ENCODE measurements around the gene C8A.

The C8A gene

DNA sequence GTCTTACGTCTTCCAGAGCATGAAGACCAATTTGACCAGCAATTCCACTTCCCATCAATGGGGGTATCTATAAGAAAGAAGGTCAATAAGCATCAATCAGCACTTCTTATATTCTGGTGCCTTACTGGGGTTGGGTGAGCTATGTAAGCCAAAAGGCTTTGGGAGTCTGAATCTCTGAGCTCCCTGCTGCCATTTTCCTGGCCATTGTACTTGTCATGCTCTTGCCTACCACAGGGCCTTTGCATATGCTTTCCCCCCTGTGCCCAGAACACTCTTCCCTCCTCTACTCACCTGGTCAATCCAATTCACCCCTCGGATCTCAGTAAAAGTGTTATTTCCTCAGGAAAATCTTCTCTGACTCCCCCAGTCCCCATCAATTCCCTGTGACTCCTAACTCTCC is 74.9 kb downstream of the C8A start:
- DNase-seq, result no peak

DNA sequence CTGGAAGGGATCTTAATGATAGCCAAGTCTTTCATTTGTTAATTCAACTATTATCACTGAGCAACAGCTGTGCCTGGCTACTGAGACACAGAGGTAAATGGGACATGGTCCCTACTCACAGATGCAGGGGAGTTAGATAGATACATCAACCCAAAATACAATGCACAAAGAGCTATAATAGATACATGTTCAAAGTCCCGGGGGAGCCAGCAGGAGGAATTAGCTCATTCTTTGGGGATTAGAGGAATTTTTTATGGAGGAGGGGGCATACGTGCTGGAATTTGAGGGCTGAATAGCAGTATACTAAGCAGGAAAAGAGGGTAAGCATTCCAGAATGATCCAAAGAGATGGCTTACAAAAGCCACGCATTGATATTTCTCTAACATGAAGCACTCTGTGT is 76.6 kb downstream of the C8A start:
- DNase-seq, result no peak

GRCh38 chr1:56931686-56932085 is 77.1 kb downstream of the C8A start:
- DNase-seq, result no peak

- DNase-seq, result no peak
These were observed 78.6 kb downstream of the C8A start for GRCh38 chr1:56933161-56933560.

DNA sequence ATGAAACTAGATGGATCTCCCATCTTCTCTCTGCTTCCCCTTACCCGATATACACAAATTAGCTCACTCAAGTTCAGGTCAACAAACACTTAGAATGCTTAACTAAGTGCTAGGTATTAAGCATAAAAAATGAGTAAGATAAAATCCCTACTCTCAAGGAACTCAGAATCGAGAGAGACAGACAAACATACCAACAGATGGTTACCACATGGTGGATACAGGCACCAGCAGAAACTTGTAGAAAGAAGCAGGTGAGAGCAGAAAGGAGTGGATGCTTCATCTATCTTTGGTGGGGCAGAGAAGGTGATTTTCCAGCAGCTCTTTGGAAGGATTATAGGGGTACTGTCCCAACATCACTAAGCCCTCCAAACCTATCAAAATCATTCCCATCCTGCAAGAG is 79.0 kb downstream of the C8A start:
- no peak for DNase-seq

- DNase-seq, result no peak
These were observed 79.9 kb downstream of the C8A start for GRCh38 chr1:56934430-56935060.

DNA sequence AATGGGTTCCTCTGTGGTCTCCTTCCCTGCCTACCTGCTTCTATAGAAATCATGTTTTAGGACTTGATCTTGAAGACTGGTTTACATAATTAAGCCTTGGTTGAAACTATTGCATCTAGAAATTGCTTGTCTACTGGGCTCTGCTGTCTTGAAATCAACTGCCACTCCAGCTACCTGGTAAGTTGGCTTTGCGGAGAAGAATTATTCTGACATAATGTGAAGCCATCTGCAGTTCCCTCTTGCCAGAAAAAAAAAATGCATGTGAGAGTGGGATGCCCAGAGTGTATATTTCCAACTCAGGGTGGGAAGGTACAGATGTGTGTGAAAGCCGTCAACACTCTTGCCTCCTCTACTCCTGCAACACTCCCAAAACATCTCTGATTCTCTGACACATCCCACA is 84.0 kb downstream of the C8A start:
- no peak for DNase-seq

- no peak for DNase-seq
These were observed 84.6 kb downstream of the C8A start for GRCh38 chr1:56939209-56939608.

GRCh38 chr1:56940039-56940438 is 85.4 kb downstream of the C8A start:
- no peak for DNase-seq

DNA sequence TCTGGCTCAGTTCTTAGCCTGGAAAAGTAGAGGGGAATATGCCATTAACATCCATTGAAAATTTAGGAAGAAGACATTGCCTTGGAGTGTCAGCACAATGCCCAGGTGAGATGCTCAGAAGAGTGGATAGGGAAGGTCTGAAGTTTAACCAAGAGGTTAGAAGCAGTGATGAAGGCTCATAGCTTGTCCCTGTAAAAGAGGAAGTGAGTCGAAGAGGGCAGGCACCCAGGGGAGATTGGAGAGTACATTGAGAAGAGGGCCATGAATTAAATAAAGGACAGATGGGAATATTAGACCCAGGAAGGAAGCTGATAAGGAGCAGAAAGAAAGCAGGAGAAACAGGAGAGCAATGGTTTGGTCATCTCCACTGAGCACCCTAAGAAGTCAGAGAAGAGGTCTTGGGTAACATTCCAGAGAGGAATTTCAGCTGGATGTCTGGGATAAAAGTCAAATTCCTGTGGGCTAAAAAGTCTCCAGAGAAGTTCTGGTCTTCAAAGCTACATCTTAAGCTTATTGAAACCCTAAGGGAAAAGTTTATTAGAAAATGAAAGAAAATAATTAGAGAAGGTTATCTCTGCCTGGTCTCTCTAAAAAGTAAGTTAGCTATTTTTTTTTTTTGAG is 93.9 kb downstream of the C8A start:
- no peak for DNase-seq

DNA sequence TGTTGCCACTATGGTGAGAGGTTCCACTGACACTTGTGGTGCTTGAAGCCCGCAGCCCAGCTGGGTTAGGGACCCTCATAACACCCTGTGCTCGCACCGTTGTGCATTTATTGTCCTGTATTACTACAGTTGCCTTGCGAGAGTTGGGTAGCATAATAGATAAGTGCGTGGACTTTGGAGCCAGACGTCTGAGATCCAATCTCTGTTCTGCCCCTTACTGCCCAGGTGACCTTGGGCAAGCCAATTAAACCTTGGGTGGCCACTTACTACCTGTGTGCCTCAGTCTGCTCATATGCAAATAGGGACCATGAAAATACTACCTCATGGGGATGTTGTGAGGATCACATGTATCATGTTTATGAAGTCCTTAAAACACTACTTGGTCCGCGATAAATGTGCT is 97.9 kb downstream of the C8A start:
- peak in 1 of 3 experiments; percentile 32 for DNase-seq

GRCh38 chr1:56953386-56953785 is 98.8 kb downstream of the C8A start:
- DNase-seq, result no peak

DNA sequence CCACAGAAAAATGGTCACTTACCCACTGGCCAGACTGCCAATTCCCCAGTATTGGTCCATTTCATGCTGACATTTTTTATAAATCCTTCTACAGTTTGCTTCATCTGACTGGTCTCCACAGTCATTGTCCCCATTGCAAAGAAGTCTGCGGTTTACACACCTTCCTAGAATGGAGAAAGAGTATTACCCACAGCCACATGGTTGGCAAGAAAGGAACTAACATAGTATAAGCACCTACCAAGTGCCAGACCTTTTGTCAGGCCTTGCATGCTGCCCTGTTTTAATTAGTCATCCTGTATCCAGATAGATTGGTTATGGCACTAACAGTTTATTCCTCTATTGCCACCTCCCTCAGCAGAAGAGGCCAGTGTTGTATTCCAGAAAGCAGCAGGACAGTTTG is 100.1 kb downstream of the C8A start:
- no peak for DNase-seq

DNA sequence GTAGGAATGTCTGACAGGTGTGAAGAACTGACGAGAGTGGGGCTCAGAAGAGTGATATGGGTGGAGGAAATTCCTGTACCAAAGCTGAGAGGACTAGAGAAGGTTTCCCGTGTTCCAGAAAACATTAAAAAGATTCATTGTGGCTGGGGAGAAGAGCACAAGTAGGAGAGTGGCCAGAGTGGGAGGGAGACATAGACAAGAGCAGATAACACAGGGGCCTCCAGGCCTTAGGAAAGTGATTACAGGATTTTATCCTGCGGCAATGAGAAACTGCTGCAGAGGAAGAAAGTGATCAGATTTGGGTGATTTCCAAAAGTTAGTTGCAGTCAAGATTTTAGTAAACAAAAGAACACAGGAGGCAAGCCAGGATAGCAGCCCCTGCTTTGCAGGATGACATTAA is 103.3 kb downstream of the C8A start:
- no peak for DNase-seq

DNA sequence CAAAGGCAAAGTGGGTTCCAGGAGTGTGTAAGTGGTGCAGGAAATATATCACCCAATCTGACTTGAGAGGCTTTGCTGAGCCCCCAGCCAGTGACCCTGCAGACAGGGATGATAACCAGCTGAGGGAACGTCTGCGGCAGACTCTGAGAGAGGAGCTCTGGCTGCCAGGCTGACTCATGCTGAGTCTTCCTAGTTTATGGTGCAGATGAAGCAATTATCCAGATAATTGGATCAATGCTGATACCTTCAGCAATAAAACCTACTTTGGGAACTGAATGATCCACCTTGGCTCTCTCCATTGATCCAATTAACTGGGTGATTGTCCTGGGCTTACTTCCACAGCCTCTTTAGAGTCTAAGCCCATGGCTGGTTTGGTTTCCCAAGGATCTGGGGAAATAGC is 103.9 kb downstream of the C8A start:
- no peak for DNase-seq

DNA sequence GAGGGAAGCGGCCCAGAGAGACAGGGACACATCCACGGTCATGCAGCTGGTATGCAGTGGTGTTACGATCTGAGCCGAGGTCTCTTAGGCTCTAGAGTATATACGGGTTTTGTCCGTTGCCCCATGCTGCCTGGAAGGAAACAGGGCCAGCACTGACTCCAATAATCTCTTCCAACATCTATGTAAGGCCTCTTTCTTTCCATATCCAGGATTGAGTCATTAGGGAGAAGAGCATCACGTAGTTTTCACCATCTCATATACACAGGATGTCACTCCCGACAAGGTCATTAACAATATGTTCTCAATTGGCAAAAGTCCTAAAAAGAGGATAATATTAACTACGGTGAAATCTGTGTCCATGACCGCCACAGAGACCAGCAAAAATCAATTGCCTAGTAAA is 106.8 kb downstream of the C8A start:
- DNase-seq, result no peak

DNA sequence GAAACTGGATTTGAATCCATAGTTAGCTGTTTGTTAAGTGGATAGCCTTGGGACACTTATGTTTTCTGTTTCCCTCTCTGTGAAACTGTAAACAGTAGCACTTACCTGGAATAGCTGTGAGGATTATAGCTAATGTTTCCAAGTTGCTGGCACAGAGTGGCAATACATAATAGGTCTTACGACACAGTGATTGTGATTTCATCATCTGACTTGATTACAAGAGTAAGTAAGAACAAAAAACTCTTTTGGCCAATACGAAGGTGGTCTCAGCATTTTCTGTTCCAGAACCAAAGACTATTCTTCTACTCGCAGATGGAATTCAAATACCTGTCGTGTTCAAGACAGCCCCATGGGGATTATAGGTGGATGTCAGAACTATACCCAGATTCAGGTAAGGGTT is 109.1 kb downstream of the C8A start:
- no peak for DNase-seq

GRCh38 chr1:56964349-56965017 is 109.9 kb downstream of the C8A start:
- no peak for DNase-seq

GRCh38 chr1:56965191-56965590 is 110.6 kb downstream of the C8A start:
- DNase-seq, result no peak

GRCh38 chr1:56965916-56966697 is 111.5 kb downstream of the C8A start, which contains the start of gene C8B:
TSS of gene C8B (minus strand) at chr1:56966015. CDS start at chr1:56965948, 67 bp downstream.
- DNase-seq, result no peak

DNA sequence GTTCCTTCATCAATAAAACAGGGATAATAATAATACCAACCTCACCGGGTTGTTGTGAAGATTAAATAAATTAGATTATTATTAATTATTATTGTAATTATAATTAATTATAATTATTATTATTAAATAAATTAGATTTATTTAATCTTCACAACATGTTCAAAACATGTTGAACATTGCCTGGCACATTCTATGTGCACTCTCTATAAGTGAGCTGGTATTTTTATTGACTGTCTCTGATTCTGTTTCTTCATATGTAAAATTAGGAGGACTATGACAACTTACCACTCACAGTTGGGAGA is 112.1 kb downstream of the C8A start:
- no peak for DNase-seq

DNA sequence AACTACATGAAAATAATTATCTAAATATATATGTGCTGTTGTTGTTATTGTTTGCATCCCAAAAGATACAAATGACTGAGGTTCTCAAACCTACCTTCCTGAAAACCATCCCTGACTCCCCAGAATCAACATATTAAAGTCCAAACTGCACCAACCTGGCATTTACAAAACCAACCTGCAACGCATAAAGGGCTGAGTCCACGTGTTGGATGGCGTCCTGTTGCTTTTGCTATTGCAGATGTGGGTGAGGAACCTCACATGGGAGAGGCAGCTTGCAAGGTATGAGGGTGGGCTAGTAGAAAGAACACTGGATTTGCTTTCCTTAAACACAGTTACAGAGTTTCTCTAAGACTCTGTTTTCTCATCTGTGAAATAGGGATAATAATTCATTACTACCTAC is 112.8 kb downstream of the C8A start:
- DNase-seq, result no peak
